Ishikawa (cell line): ENCODE results near the gene IRF2BP1.

Experiments used
- CEBPB ChIP-seq: IDR thresholded peaks from 2 replicates; pipeline ENCODE4 v1.6.1; 2012
- CREB1 ChIP-seq: IDR thresholded peaks from 2 replicates; pipeline ENCODE4 v1.6.1; 2012; ENCODE audit warnings: low read depth
- EGR1 ChIP-seq: IDR thresholded peaks from 2 replicates; pipeline ENCODE4 v1.6.1; 2012
- EP300 ChIP-seq: IDR thresholded peaks from 2 replicates; pipeline ENCODE4 v1.6.1; 2012; ENCODE audit warnings: borderline replicate concordance
- FOXM1 ChIP-seq: IDR thresholded peaks from 2 replicates; pipeline ENCODE4 v1.6.1; 2012; ENCODE audit warnings: low read depth, borderline replicate concordance
- NFIC ChIP-seq: IDR thresholded peaks from 2 replicates; pipeline ENCODE4 v1.6.1; 2012
- RAD21 ChIP-seq: IDR thresholded peaks from 2 replicates; pipeline ENCODE4 v1.6.1; 2012; ENCODE audit warnings: low read depth
- TAF1 ChIP-seq: IDR thresholded peaks from 2 replicates; pipeline ENCODE4 v1.6.1; 2012; ENCODE audit warnings: low read depth, mild to moderate bottlenecking
- TCF12 ChIP-seq: IDR thresholded peaks from 2 replicates; pipeline ENCODE4 v1.6.1; 2012; ENCODE audit warnings: low read depth
- TEAD4 ChIP-seq: IDR thresholded peaks from 2 replicates; pipeline ENCODE4 v1.6.1; 2012
- USF1 ChIP-seq: IDR thresholded peaks from 2 replicates; pipeline ENCODE4 v1.6.1; 2012
- YY1 ChIP-seq: IDR thresholded peaks from 2 replicates; pipeline ENCODE4 v1.6.1; 2012; ENCODE audit warnings: low read depth
- ZBTB7A ChIP-seq: IDR thresholded peaks from 2 replicates; pipeline ENCODE4 v1.6.1; 2012; ENCODE audit warnings: low read depth
- TF ChIP-seq, protein P1 (sequence below): IDR thresholded peaks from 2 replicates; pipeline ENCODE4 v1.6.1; 2012
- TF ChIP-seq, protein P2 (sequence below): IDR thresholded peaks from 2 replicates; pipeline ENCODE4 v1.6.1; 2012; ENCODE audit warnings: low read depth, mild to moderate bottlenecking

Gene IRF2BP1

GRCh38 chr19:45924891-45925447 is 39.0 kb upstream of the IRF2BP1 start:
- TF ChIP-seq CREB1 = no peak
- TF ChIP-seq ZBTB7A = no peak
- no peak for TF ChIP-seq EP300
- TF ChIP-seq TEAD4 = no peak
- TF ChIP-seq FOXM1 = no peak
- TF ChIP-seq TCF12 = no peak
- TF ChIP-seq EGR1 = no peak
- TF ChIP-seq, protein P1, sequence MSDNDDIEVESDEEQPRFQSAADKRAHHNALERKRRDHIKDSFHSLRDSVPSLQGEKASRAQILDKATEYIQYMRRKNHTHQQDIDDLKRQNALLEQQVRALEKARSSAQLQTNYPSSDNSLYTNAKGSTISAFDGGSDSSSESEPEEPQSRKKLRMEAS = no peak
- no peak for TF ChIP-seq TAF1
- no peak for TF ChIP-seq CEBPB
- TF ChIP-seq RAD21 = no peak
- TF ChIP-seq, protein P2, sequence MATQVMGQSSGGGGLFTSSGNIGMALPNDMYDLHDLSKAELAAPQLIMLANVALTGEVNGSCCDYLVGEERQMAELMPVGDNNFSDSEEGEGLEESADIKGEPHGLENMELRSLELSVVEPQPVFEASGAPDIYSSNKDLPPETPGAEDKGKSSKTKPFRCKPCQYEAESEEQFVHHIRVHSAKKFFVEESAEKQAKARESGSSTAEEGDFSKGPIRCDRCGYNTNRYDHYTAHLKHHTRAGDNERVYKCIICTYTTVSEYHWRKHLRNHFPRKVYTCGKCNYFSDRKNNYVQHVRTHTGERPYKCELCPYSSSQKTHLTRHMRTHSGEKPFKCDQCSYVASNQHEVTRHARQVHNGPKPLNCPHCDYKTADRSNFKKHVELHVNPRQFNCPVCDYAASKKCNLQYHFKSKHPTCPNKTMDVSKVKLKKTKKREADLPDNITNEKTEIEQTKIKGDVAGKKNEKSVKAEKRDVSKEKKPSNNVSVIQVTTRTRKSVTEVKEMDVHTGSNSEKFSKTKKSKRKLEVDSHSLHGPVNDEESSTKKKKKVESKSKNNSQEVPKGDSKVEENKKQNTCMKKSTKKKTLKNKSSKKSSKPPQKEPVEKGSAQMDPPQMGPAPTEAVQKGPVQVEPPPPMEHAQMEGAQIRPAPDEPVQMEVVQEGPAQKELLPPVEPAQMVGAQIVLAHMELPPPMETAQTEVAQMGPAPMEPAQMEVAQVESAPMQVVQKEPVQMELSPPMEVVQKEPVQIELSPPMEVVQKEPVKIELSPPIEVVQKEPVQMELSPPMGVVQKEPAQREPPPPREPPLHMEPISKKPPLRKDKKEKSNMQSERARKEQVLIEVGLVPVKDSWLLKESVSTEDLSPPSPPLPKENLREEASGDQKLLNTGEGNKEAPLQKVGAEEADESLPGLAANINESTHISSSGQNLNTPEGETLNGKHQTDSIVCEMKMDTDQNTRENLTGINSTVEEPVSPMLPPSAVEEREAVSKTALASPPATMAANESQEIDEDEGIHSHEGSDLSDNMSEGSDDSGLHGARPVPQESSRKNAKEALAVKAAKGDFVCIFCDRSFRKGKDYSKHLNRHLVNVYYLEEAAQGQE = no peak
- TF ChIP-seq YY1 = no peak
- TF ChIP-seq USF1 = no peak

GRCh38 chr19:45922281-45922680 is 36.3 kb upstream of the IRF2BP1 start:
- TF ChIP-seq CEBPB (no peak), EGR1 (no peak), TCF12 (no peak), EP300 (no peak), USF1 (no peak), TAF1 (no peak), NFIC (no peak)
- TF ChIP-seq, protein P1 = no peak

- TF ChIP-seq FOXM1 (no peak), TAF1 (no peak), TCF12 (no peak), USF1 (no peak), EGR1 (no peak), NFIC (no peak)
- TF ChIP-seq, protein P1 = no peak
Observed at GRCh38 chr19:45920458-45920857, 34.5 kb upstream of the IRF2BP1 start.

- TF ChIP-seq TCF12 = no peak
- TF ChIP-seq EGR1 = no peak
- no peak for TF ChIP-seq RAD21
- no peak for TF ChIP-seq YY1
- no peak for TF ChIP-seq FOXM1
- TF ChIP-seq, protein P1 = no peak
- no peak for TF ChIP-seq NFIC
- TF ChIP-seq CEBPB = no peak
- no peak for TF ChIP-seq EP300
- no peak for TF ChIP-seq TAF1
- TF ChIP-seq, protein P2 = no peak
Observed at GRCh38 chr19:45919678-45920077, 33.7 kb upstream of the IRF2BP1 start.

- TF ChIP-seq FOXM1 (no peak), CREB1 (no peak), YY1 (no peak), ZBTB7A (no peak), TCF12 (no peak), CEBPB (no peak), USF1 (no peak)
- TF ChIP-seq, protein P2 = no peak
- TF ChIP-seq, protein P1 = no peak
Observed at GRCh38 chr19:45918721-45919120, 32.8 kb upstream of the IRF2BP1 start.
